HG02642 (cell line): Measurements from ENCODE around the gene ANKRD18B.
"Not testable (repeated sequence)": the region's sequence is repeated elsewhere in the genome, so short reads cannot be mapped to it uniquely, and the experiment has no call there.

ENCODE experiments used
- ATAC-seq: cut with Tn5 transposase; IDR thresholded peaks from one replicate; pipeline ENCODE4 v1.9.1; 2021; ENCODE audit warnings: mild to moderate bottlenecking; ENCODE audit not compliant: unreplicated experiment, poor library complexity

ANKRD18B gene

GRCh38 chr9:33528069-33528468, 4.0 kb downstream of the ANKRD18B start:
- ATAC-seq: not testable (repeated sequence)

GRCh38 chr9:33533958-33534357, 9.9 kb downstream of the ANKRD18B start:
- not testable (repeated sequence) for ATAC-seq

- ATAC-seq: no peak
Observed at GRCh38 chr9:33535541-33535940, 11.5 kb downstream of the ANKRD18B start.

GRCh38 chr9:33543463-33543862, 19.4 kb downstream of the ANKRD18B start:
- not testable (repeated sequence) for ATAC-seq

- ATAC-seq: not testable (repeated sequence)
Observed at GRCh38 chr9:33545715-33546114, 21.7 kb downstream of the ANKRD18B start.

- ATAC-seq: not testable (repeated sequence)
Observed at GRCh38 chr9:33548816-33549215, 24.8 kb downstream of the ANKRD18B start.

GRCh38 chr9:33549418-33549817, 25.4 kb downstream of the ANKRD18B start:
- not testable (repeated sequence) for ATAC-seq

GRCh38 chr9:33551183-33551582, 27.1 kb downstream of the ANKRD18B start:
- ATAC-seq: not testable (repeated sequence)

GRCh38 chr9:33552315-33552725, 28.3 kb downstream of the ANKRD18B start:
- ATAC-seq: not testable (repeated sequence)

- ATAC-seq: not testable (repeated sequence)
Observed at GRCh38 chr9:33560217-33560616, 36.2 kb downstream of the ANKRD18B start.

GRCh38 chr9:33562196-33562595, 38.1 kb downstream of the ANKRD18B start:
- not testable (repeated sequence) for ATAC-seq

GRCh38 chr9:33567776-33568175, 43.7 kb downstream of the ANKRD18B start:
- ATAC-seq: not testable (repeated sequence)

GRCh38 chr9:33577786-33578185, 53.7 kb downstream of the ANKRD18B start:
- not testable (repeated sequence) for ATAC-seq

- not testable (repeated sequence) for ATAC-seq
Observed at GRCh38 chr9:33579996-33580395, 55.9 kb downstream of the ANKRD18B start.

GRCh38 chr9:33582686-33583085, 58.6 kb downstream of the ANKRD18B start:
- not testable (repeated sequence) for ATAC-seq

- ATAC-seq: not testable (repeated sequence)
Observed at GRCh38 chr9:33586128-33586527, 62.1 kb downstream of the ANKRD18B start.

GRCh38 chr9:33587799-33588198, 63.7 kb downstream of the ANKRD18B start:
- not testable (repeated sequence) for ATAC-seq

- ATAC-seq: not testable (repeated sequence)
Observed at GRCh38 chr9:33588876-33589275, 64.8 kb downstream of the ANKRD18B start.

GRCh38 chr9:33590857-33591256, 66.8 kb downstream of the ANKRD18B start:
- ATAC-seq: not testable (repeated sequence)

- ATAC-seq: not testable (repeated sequence)
Observed at GRCh38 chr9:33596974-33597373, 72.9 kb downstream of the ANKRD18B start.

- not testable (repeated sequence) for ATAC-seq
Observed at GRCh38 chr9:33597386-33597785, 73.3 kb downstream of the ANKRD18B start.

- ATAC-seq: not testable (repeated sequence)
Observed at GRCh38 chr9:33598796-33599379, 74.8 kb downstream of the ANKRD18B start.
